Hepatocyte (in vitro differentiated cells): Measurements from ENCODE around the gene MYH16.

ENCODE experiments used
- EZH2 ChIP-seq: fragments of 200-600 bp; sonication (generic); IDR thresholded peaks from 2 replicates; pipeline ENCODE4 v1.6.1; 2016; ENCODE audit warnings: antibody characterized with exemption, mild to moderate bottlenecking, borderline replicate concordance
- EZH2phosphoT487 ChIP-seq: fragments of 200-600 bp; sonication (generic); IDR thresholded peaks from one replicate; pipeline ENCODE4 v1.6.1; 2018; ENCODE audit warnings: antibody characterized with exemption, mild to moderate bottlenecking, low read depth, moderate library complexity; ENCODE audit not compliant: unreplicated experiment, severe bottlenecking
- TF ChIP-seq, protein P1 (sequence below): fragments of 200-600 bp; sonication (generic); IDR thresholded peaks from 2 replicates; pipeline ENCODE4 v1.5.1; 2016; ENCODE audit warnings: antibody characterized with exemption, mild to moderate bottlenecking; ENCODE audit not compliant: poor library complexity

DNA sequence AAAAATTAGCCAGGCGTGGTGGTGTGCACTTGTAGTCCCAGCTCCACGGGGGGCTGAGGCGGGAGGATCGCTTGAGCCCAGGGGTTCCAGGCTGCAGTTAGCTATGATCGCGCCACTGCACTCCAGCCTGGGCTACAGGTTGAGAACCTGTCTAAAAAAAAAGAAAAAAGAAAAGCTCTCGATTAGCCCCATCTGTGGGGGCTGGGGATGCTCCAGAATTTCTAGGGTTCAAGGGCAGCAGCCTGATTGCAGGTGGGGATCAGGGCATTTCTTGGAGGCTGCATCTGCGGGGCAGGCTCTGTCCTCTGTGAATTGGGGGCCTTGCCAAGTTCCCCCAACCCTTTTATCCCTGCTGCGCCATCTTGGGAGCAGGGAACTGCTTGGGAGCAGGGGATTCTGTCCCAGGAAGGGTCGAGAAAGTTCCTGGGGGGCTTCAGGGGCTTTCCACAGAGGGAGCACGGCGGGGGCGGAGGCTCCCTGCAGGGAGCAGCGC lies 52.4 kb downstream of the MYH16 start:
- TF ChIP-seq, protein P1, sequence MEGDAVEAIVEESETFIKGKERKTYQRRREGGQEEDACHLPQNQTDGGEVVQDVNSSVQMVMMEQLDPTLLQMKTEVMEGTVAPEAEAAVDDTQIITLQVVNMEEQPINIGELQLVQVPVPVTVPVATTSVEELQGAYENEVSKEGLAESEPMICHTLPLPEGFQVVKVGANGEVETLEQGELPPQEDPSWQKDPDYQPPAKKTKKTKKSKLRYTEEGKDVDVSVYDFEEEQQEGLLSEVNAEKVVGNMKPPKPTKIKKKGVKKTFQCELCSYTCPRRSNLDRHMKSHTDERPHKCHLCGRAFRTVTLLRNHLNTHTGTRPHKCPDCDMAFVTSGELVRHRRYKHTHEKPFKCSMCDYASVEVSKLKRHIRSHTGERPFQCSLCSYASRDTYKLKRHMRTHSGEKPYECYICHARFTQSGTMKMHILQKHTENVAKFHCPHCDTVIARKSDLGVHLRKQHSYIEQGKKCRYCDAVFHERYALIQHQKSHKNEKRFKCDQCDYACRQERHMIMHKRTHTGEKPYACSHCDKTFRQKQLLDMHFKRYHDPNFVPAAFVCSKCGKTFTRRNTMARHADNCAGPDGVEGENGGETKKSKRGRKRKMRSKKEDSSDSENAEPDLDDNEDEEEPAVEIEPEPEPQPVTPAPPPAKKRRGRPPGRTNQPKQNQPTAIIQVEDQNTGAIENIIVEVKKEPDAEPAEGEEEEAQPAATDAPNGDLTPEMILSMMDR: no peak
- TF ChIP-seq EZH2 (no peak), EZH2phosphoT487 (no peak)
